DND-41 (cell line): Measurements from ENCODE around the gene CPLANE2.
A peak's percentile ranks its signal among the peaks of the same experiment; 100 is the strongest.

Experiments used
- ATAC-seq: fragments of 200-7000 bp; cut with Tn5 transposase; 3 replicates; pipeline ENCODE4 v1.9.1; 2021; ENCODE audit warnings: low read depth; ENCODE audit not compliant: insufficient read depth
- DNase-seq: peaks from one replicate; pipeline ENCODE4 v3.0.0-alpha.2; 2020
- H2AFZ ChIP-seq: 2 replicates; pipeline ENCODE4 v1.6.0; 2012; ENCODE audit warnings: low read depth, low read length
- H3K27ac ChIP-seq: 2 replicates; pipeline ENCODE4 v1.5.1; 2012; ENCODE audit warnings: low read length, inconsistent platforms
- H3K27me3 ChIP-seq: fragments of 200-600 bp; sonication (generic); 2 replicates; pipeline ENCODE4 v1.6.0; 2012; ENCODE audit warnings: low read length, mild to moderate bottlenecking, inconsistent platforms; ENCODE audit not compliant: insufficient read depth, poor library complexity
- H3K36me3 ChIP-seq: 2 replicates; pipeline ENCODE4 v1.5.1; 2012; ENCODE audit warnings: low read length, inconsistent platforms; ENCODE audit not compliant: insufficient read depth
- H3K4me1 ChIP-seq: 2 replicates; pipeline ENCODE4 v1.5.1; 2012; ENCODE audit warnings: mild to moderate bottlenecking, low read length; ENCODE audit not compliant: insufficient read depth
- H3K4me2 ChIP-seq: 2 replicates; pipeline ENCODE4 v1.6.0; 2012; ENCODE audit warnings: mild to moderate bottlenecking, moderate library complexity, low read length, inconsistent platforms; ENCODE audit not compliant: insufficient read depth
- H3K4me3 ChIP-seq, 2 experiments: fragments of 200-600 bp in 1 of 2; shearing (Covaris generic) in 1 of 2; 2 replicates each; pipeline ENCODE4 v1.5.1; 2012 to 2016; ENCODE audit warnings: inconsistent platforms in 2 of 2, low read length in 2 of 2, mild to moderate bottlenecking in 2 of 2, low read depth in 1 of 2, moderate library complexity in 1 of 2
- H3K79me2 ChIP-seq: 2 replicates; pipeline ENCODE4 v1.6.0; 2012; ENCODE audit warnings: low read length, inconsistent platforms; ENCODE audit not compliant: insufficient read depth
- H3K9ac ChIP-seq: 2 replicates; pipeline ENCODE4 v1.6.0; 2012; ENCODE audit warnings: low read depth, mild to moderate bottlenecking, inconsistent platforms, low read length, moderate library complexity
- H3K9me3 ChIP-seq: 2 replicates; pipeline ENCODE4 v1.5.1; 2012; ENCODE audit warnings: low read length, moderate library complexity, mild to moderate bottlenecking, inconsistent platforms; ENCODE audit not compliant: insufficient read depth, severe bottlenecking
- H4K20me1 ChIP-seq: 2 replicates; pipeline ENCODE4 v1.6.0; 2012; ENCODE audit warnings: low read length; ENCODE audit not compliant: insufficient read depth
- EZH2 ChIP-seq: IDR thresholded peaks from 3 replicates; pipeline ENCODE4 v1.6.1; 2012; ENCODE audit warnings: borderline replicate concordance, low read depth, mild to moderate bottlenecking, moderate library complexity, low read length, inconsistent platforms; ENCODE audit not compliant: severe bottlenecking
- TF ChIP-seq, protein P1 (sequence below): IDR thresholded peaks from 2 replicates; pipeline ENCODE4 v1.5.1; 2012; ENCODE audit warnings: borderline replicate concordance, low read length, moderate library complexity, mild to moderate bottlenecking; ENCODE audit not compliant: poor library complexity, severe bottlenecking; ENCODE audit errors: extremely low read depth

CPLANE2 gene

GRCh38 chr1:16249596-16250241, 12.7 kb upstream of the CPLANE2 start:
- Histone ChIP-seq H4K20me1 (no peaks in the 10 kb centered on the region), H2AFZ (no peak overlapping the region), H3K36me3 (peaks cover 62% of the 10 kb centered on the region), H3K79me2 (no peaks in the 10 kb centered on the region), H3K9me3 (no peaks in the 10 kb centered on the region), H3K27me3 (no peaks in the 10 kb centered on the region), H3K27ac (no peak overlapping the region), H3K4me2 (no peak overlapping the region), H3K4me1 (peaks cover 8% of the 10 kb centered on the region; the same call in 1 of the 2 replicates), H3K9ac (no peak overlapping the region), H3K4me3 (no peak overlapping the region)
- no peak for ATAC-seq
- no peak for DNase-seq
- TF ChIP-seq, protein P1, sequence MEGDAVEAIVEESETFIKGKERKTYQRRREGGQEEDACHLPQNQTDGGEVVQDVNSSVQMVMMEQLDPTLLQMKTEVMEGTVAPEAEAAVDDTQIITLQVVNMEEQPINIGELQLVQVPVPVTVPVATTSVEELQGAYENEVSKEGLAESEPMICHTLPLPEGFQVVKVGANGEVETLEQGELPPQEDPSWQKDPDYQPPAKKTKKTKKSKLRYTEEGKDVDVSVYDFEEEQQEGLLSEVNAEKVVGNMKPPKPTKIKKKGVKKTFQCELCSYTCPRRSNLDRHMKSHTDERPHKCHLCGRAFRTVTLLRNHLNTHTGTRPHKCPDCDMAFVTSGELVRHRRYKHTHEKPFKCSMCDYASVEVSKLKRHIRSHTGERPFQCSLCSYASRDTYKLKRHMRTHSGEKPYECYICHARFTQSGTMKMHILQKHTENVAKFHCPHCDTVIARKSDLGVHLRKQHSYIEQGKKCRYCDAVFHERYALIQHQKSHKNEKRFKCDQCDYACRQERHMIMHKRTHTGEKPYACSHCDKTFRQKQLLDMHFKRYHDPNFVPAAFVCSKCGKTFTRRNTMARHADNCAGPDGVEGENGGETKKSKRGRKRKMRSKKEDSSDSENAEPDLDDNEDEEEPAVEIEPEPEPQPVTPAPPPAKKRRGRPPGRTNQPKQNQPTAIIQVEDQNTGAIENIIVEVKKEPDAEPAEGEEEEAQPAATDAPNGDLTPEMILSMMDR: no peak

DNA sequence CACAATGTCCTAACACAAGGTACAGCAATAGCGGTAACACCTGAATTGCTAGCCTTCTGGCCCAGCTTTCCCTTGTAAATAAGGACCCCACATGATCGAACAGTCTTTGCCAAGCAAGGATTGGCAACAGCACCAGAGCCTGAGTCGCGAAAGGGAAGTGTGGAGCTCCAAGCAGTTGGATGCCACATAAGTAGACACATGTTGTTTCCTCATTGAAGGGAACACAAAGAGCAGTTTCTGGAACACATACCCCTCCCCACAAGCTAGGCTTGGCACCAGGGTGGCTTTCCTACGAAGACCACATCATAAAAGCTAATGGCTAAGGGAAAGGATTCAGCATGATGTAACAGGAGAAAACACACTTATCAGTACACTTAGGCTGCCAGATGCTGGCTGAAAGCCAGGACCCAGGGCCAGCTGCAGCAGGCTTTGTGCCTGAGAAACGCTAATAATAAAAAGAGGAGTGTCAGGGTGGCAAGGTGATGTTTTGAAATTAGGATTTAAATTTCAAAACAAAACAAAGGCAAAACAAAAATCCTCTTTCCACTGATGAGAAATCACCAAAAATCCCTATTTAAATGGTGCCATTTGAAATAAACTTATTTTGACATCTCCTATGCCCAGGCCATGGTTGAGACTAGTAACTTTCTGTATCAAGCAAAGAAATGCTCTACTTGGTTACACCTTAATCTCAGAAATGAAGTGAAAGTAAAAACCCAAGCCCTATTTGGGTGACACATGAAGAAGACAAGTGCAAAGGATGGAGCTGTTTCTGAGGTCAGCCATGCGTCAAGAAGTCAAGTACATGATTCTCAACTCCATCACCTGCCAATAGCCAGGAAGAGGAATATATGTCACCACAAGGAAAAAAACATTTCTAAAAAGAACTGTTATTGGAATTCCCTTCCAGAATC, 11.9 kb upstream of the CPLANE2 start:
- H3K9me3 ChIP-seq: no peaks in the 10 kb centered on the region
- no peaks in the 10 kb centered on the region for H3K79me2 ChIP-seq
- no peak overlapping the region for H3K4me2 ChIP-seq
- H2AFZ ChIP-seq: no peak overlapping the region
- no peak overlapping the region; the same call in 1 of the 2 replicates for H3K9ac ChIP-seq
- H3K4me3 ChIP-seq: no peak overlapping the region
- H3K27me3 ChIP-seq: no peaks in the 10 kb centered on the region
- DNase-seq: peak; percentile 59
- H4K20me1 ChIP-seq: no peaks in the 10 kb centered on the region
- peak overlapping the region; percentile 0; the same call in 1 of the 2 replicates for H3K27ac ChIP-seq
- ATAC-seq: peak; percentile 66
- peaks cover 54% of the 10 kb centered on the region for H3K36me3 ChIP-seq
- peaks cover 15% of the 10 kb centered on the region for H3K4me1 ChIP-seq
- TF ChIP-seq, protein P1: no peak
- no peak for TF ChIP-seq EZH2

DNA sequence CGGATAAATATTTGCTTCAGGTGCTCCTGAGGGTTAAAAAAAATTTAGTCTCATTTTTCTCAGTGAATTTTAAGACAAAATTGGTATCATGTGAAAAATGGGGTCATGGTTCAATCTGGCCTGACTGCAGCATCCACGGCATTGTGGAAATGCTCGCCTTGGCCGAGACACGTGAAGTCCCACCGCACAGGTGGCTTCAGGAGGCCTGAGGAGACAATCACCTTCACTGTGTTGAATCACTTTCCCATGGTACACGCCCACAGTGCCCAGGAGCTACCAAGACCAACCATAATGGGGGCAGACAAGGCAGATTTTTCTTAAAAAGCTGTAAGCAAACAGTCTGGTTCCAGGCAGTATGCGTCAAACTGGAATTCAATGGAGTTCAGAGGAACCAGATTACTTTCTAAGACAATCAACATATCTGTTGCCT, 11.0 kb upstream of the CPLANE2 start:
- peaks cover 45% of the 10 kb centered on the region for H3K36me3 ChIP-seq

More for the DNA sequence above, 11.0 kb upstream of the CPLANE2 start:
- DNase-seq (no peak), ATAC-seq (no peak)
- Histone ChIP-seq H2AFZ (no peak overlapping the region), H3K9ac (no peak overlapping the region; the same call in 1 of the 2 replicates), H3K4me1 (peaks cover 15% of the 10 kb centered on the region), H3K4me2 (no peak overlapping the region), H3K4me3 (no peak overlapping the region), H3K27ac (peak overlapping the region; percentile 0; the same call in 1 of the 2 replicates), H4K20me1 (no peaks in the 10 kb centered on the region), H3K79me2 (no peaks in the 10 kb centered on the region), H3K9me3 (no peaks in the 10 kb centered on the region), H3K27me3 (no peaks in the 10 kb centered on the region)
- TF ChIP-seq, protein P1: no peak
